K562 (cell line): Measurements from ENCODE around the gene FLOT2. TPM values are rescaled to one million over a fixed set of nuclear protein-coding genes. Genes with fewer than 3 reads are reported as not detected.

Experiments used
- BACH1 ChIP-seq: fragments of 200-800 bp; sonication (Bioruptor generic); IDR thresholded peaks from 2 replicates; pipeline ENCODE4 v1.6.1; 2016; ENCODE audit warnings: missing genetic modification characterization, missing compliant biosample characterization
- COPS2 ChIP-seq: fragments of 450-650 bp; conservative IDR thresholded peaks from 2 replicates; pipeline ENCODE4 v1.6.1; 2016; ENCODE audit warnings: mild to moderate bottlenecking, moderate library complexity
- FOXJ2 ChIP-seq: fragments of 200-800 bp; sonication (Bioruptor generic); IDR thresholded peaks from 2 replicates; pipeline ENCODE4 v1.6.1; 2016; ENCODE audit warnings: missing genetic modification characterization, missing compliant biosample characterization
- FOXP1 ChIP-seq: sonication (generic); formaldehyde crosslinking; IDR thresholded peaks from 2 replicates; pipeline ENCODE4 v1.8.0; 2022; ENCODE audit warnings: mild to moderate bottlenecking, missing genetic modification reagents
- GTF2A2 ChIP-seq: IDR thresholded peaks from 2 replicates; pipeline ENCODE4 v1.6.1; 2016; ENCODE audit warnings: mild to moderate bottlenecking, missing genetic modification characterization, missing compliant biosample characterization
- HIVEP1 ChIP-seq: fragments of 250-450 bp; sonication (Bioruptor Pico); IDR thresholded peaks from 2 replicates; pipeline ENCODE4 v1.4.0; 2020; ENCODE audit warnings: mild to moderate bottlenecking
- MEF2A ChIP-seq: IDR thresholded peaks from 2 replicates; pipeline ENCODE4 v1.6.1; 2011; ENCODE audit warnings: low read depth, mild to moderate bottlenecking, low read length, moderate library complexity; ENCODE audit not compliant: control insufficient read depth
- NFIX ChIP-seq: fragments of 250-450 bp; sonication (Bioruptor Pico); IDR thresholded peaks from 2 replicates; pipeline ENCODE4 v1.4.0; 2020; ENCODE audit warnings: low read depth, mild to moderate bottlenecking, moderate library complexity
- POLR2B ChIP-seq: fragments of 450-650 bp; IDR thresholded peaks from 2 replicates; pipeline ENCODE4 v1.6.1; 2018; ENCODE audit warnings: low read depth; ENCODE audit not compliant: partially characterized antibody
- PPARD ChIP-seq: fragments of 250-450 bp; sonication (Bioruptor Pico); IDR thresholded peaks from 2 replicates; pipeline ENCODE4 v1.8.0; 2022; ENCODE audit warnings: inconsistent platforms, mild to moderate bottlenecking, moderate library complexity
- RAD21 ChIP-seq, 2 experiments: fragments of 250-450 bp in 1 of 2; fragments of 450-650 bp in 1 of 2; sonication (Bioruptor Pico) in 1 of 2; formaldehyde crosslinking in 1 of 2; IDR thresholded peaks in 1 of 2; conservative IDR thresholded peaks in 1 of 2; 2 replicates each; pipeline versions ENCODE4 v1.4.0 to v1.8.0; 2020 to 2022; ENCODE audit warnings: mild to moderate bottlenecking in 2 of 2, moderate library complexity in 1 of 2
- TCFL5 ChIP-seq: fragments of 250-450 bp; sonication (Bioruptor Pico); conservative IDR thresholded peaks from 2 replicates; pipeline ENCODE4 v1.6.1; 2021; ENCODE audit warnings: mild to moderate bottlenecking, moderate library complexity, matching md5 sums
- THRA ChIP-seq: fragments of 450-650 bp; IDR thresholded peaks from 2 replicates; pipeline ENCODE4 v1.6.1; 2017; ENCODE audit warnings: mild to moderate bottlenecking, moderate library complexity
- THRAP3 ChIP-seq: fragments of 450-650 bp; IDR thresholded peaks from 2 replicates; pipeline ENCODE4 v1.6.1; 2016; ENCODE audit warnings: mild to moderate bottlenecking, inconsistent platforms, borderline replicate concordance
- ZC3H4 ChIP-seq: sonication (generic); formaldehyde crosslinking; IDR thresholded peaks from 2 replicates; pipeline ENCODE4 v1.9.0; 2021; ENCODE audit warnings: missing genetic modification reagents, borderline replicate concordance
- ZNF23 ChIP-seq: fragments of 250-450 bp; sonication (Bioruptor Pico); IDR thresholded peaks from 2 replicates; pipeline ENCODE4 v1.4.0; 2020; ENCODE audit warnings: mild to moderate bottlenecking
- ZNF232 ChIP-seq: sonication (generic); formaldehyde crosslinking; IDR thresholded peaks from 2 replicates; pipeline ENCODE4 v1.8.0; 2022; ENCODE audit warnings: mild to moderate bottlenecking, missing genetic modification reagents
- ZNF41 ChIP-seq: fragments of 250-450 bp; sonication (Bioruptor Pico); conservative IDR thresholded peaks from 2 replicates; pipeline ENCODE4 v1.4.0; 2020; ENCODE audit warnings: mild to moderate bottlenecking
- ZNF717 ChIP-seq: fragments of 250-450 bp; sonication (Bioruptor Pico); IDR thresholded peaks from 2 replicates; pipeline ENCODE4 v1.5.0; 2021
- ZNF778 ChIP-seq: fragments of 450-650 bp; formaldehyde crosslinking; IDR thresholded peaks from 2 replicates; pipeline ENCODE4 v1.4.0; 2020; ENCODE audit warnings: mild to moderate bottlenecking, moderate library complexity
- polyA plus RNA-seq, 8 experiments: library from polyadenylated mRNA; depleted of rRNA in 4 of 8; stranded (reverse) in 5 of 8; unstranded in 3 of 8; fragments of >200 nt; fragmentation: Nextera tagmentation in 2 of 8; fragmentation: Illumina TruSeq in 1 of 8; extraction: Ambion mirVana in 2 of 8; extraction: Trizol in 1 of 8; gene quantifications; 2 replicates each; pipeline versions ENCODE4 v1.2.1 to v1.2.3, GENCODE V29; 2011 to 2014; ENCODE audit warnings: inconsistent platforms in 1 of 8, missing spikeins in 1 of 8
- total RNA-seq, 7 experiments: library from RNA; depleted of rRNA in 6 of 7; stranded (reverse); fragments of >200 nt in 6 of 7; fragmentation: Illumina TruSeq in 2 of 7; extraction: Trizol in 2 of 7; gene quantifications; 2 replicates each; pipeline versions ENCODE4 v1.2.1 to v1.2.3, GENCODE V29; 2011 to 2021; ENCODE audit warnings: low replicate concordance in 1 of 7
- TF ChIP-seq, protein P1 (sequence below): fragments of 450-650 bp; formaldehyde crosslinking; IDR thresholded peaks from 2 replicates; pipeline ENCODE4 v1.4.0; 2022; ENCODE audit warnings: missing genetic modification characterization
- TF ChIP-seq, protein P2 (sequence below): sonication (generic); formaldehyde crosslinking; IDR thresholded peaks from 2 replicates; pipeline ENCODE4 v1.5.0; 2020; ENCODE audit warnings: missing genetic modification reagents
- TF ChIP-seq, protein P3 (sequence below): sonication (generic); formaldehyde crosslinking; IDR thresholded peaks from 2 replicates; pipeline ENCODE4 v1.8.0; 2022; ENCODE audit warnings: missing genetic modification reagents, mild to moderate bottlenecking, borderline replicate concordance

The FLOT2 gene
- total and polyA plus RNA-seq, 9 of the 15 experiments (the other 6 are each of a cell fraction or from before 2014, with no cell fraction given): 17.5 to 138 (median 41.7) TPM

DNA sequence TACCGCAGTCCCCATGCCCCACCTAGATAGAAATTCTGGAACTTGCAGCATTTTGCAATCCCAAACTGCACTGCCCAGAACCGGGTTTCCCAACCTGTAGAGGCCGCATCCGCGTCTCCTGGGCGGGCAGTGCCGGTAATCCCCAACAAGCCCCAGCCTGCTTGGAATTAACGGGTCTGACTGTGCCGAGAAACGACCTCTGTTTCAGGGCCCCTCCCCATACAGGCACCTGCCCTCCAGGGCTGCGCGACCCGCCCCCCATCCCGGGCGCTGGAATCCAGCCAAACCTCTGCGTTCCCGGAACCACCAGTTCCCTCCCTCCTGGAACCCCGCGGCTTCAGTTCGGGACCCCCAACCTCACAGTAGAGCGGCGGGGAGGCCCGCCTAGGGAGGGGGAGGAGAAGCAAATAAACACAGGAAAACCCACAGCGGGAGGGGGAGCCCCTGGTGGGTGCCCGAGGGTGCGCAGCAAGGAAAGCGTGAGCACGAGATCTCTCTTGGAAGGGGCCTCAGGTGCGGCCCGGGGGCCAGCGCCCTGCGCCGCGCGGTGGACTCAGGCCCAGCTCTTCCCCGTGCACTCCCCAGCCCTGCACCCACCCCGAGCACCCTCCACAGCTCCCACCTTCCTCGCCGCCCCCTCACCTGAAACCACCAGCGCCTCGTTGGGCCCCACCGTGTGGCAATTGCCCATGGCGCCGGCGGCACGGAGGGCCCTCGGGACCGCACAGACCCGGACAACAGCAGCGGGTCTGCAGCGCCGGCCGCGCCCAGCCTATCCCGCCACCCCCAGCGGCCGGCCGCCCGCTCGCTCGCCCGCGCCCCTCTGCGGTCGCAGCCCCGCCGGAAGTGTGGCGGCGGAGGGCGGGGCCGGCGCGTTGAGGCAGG, at the start of gene FLOT2 (continued):
- no peak for TF ChIP-seq THRA
- no peak for TF ChIP-seq PPARD (CRISPR knock-in tag)
- TF ChIP-seq MEF2A: no peak
- TF ChIP-seq TCFL5 (CRISPR knock-in tag): no peak
- 0 out of 2 replicates have a peak, but pooled peaks have one; percentile 13 for TF ChIP-seq NFIX (CRISPR knock-in tag)
- no peak for TF ChIP-seq ZNF23 (CRISPR knock-in tag)
- TF ChIP-seq POLR2B: peak; percentile 68
- TF ChIP-seq, protein P1, sequence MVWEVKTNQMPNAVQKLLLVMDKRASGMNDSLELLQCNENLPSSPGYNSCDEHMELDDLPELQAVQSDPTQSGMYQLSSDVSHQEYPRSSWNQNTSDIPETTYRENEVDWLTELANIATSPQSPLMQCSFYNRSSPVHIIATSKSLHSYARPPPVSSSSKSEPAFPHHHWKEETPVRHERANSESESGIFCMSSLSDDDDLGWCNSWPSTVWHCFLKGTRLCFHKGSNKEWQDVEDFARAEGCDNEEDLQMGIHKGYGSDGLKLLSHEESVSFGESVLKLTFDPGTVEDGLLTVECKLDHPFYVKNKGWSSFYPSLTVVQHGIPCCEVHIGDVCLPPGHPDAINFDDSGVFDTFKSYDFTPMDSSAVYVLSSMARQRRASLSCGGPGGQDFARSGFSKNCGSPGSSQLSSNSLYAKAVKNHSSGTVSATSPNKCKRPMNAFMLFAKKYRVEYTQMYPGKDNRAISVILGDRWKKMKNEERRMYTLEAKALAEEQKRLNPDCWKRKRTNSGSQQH (CRISPR knock-in tag): peak; percentile 56; the same call in 1 of the 2 replicates
- TF ChIP-seq HIVEP1: no peak
- TF ChIP-seq FOXP1 (CRISPR knock-in tag): no peak; the same call in 1 of the 2 replicates
- no peak for TF ChIP-seq FOXJ2 (tag)
- no peak for TF ChIP-seq ZNF232
- TF ChIP-seq ZNF717 (CRISPR knock-in tag): 0 out of 2 replicates have a peak, but pooled peaks have one; percentile 54
- TF ChIP-seq ZC3H4 (CRISPR knock-in tag): no peak
- no peak for TF ChIP-seq COPS2
- TF ChIP-seq, protein P2, sequence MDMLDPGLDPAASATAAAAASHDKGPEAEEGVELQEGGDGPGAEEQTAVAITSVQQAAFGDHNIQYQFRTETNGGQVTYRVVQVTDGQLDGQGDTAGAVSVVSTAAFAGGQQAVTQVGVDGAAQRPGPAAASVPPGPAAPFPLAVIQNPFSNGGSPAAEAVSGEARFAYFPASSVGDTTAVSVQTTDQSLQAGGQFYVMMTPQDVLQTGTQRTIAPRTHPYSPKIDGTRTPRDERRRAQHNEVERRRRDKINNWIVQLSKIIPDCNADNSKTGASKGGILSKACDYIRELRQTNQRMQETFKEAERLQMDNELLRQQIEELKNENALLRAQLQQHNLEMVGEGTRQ (CRISPR knock-in tag): 0 out of 2 replicates have a peak, but pooled peaks have one; percentile 24
- TF ChIP-seq ZNF778 (CRISPR knock-in tag): no peak
- 0 out of 2 replicates have a peak, but pooled peaks have one; percentile 63 for TF ChIP-seq THRAP3
- no peak; the same call in 1 of the 2 replicates for TF ChIP-seq ZNF41
- TF ChIP-seq, protein P3, sequence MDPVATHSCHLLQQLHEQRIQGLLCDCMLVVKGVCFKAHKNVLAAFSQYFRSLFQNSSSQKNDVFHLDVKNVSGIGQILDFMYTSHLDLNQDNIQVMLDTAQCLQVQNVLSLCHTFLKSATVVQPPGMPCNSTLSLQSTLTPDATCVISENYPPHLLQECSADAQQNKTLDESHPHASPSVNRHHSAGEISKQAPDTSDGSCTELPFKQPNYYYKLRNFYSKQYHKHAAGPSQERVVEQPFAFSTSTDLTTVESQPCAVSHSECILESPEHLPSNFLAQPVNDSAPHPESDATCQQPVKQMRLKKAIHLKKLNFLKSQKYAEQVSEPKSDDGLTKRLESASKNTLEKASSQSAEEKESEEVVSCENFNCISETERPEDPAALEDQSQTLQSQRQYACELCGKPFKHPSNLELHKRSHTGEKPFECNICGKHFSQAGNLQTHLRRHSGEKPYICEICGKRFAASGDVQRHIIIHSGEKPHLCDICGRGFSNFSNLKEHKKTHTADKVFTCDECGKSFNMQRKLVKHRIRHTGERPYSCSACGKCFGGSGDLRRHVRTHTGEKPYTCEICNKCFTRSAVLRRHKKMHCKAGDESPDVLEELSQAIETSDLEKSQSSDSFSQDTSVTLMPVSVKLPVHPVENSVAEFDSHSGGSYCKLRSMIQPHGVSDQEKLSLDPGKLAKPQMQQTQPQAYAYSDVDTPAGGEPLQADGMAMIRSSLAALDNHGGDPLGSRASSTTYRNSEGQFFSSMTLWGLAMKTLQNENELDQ (CRISPR knock-in tag): no peak
- TF ChIP-seq BACH1 (tag): no peak
- TF ChIP-seq RAD21 (CRISPR knock-in tag; conservative IDR thresholded peaks at IDR 0.05 in 1 of 2, IDR thresholded peaks at IDR 0.05 in 1 of 2): peak; percentile 5 to 31
- TF ChIP-seq GTF2A2 (tag): no peak
